KOPT-K1 (cell line): ENCODE results near the gene VRK2.
"Not testable (repeated sequence)": the region's sequence is repeated elsewhere in the genome, so short reads cannot be mapped to it uniquely, and the experiment has no call there.

Experiments
- H3K27ac ChIP-seq: fragments of 200-600 bp; sonication (generic); 2 replicates; pipeline ENCODE4 v1.5.1; 2016; ENCODE audit warnings: antibody characterized with exemption, mild to moderate bottlenecking, low read depth, low read length; ENCODE audit not compliant: poor library complexity, severe bottlenecking
- H3K36me3 ChIP-seq: fragments of 200-600 bp; sonication (generic); 2 replicates; pipeline ENCODE4 v1.5.1; 2017; ENCODE audit warnings: antibody characterized with exemption, mild to moderate bottlenecking, low read length, moderate library complexity; ENCODE audit not compliant: insufficient read depth
- H3K9me3 ChIP-seq: fragments of 200-600 bp; sonication (generic); 2 replicates; pipeline ENCODE4 v1.5.1; 2017; ENCODE audit warnings: antibody characterized with exemption, low read length, mild to moderate bottlenecking; ENCODE audit not compliant: insufficient read depth, poor library complexity, severe bottlenecking

VRK2 gene

GRCh38 chr2:58155160-58155778 lies 108.7 kb downstream of the VRK2 start:
- Histone ChIP-seq H3K9me3 (no peaks in the 10 kb centered on the region), H3K27ac (no peak overlapping the region), H3K36me3 (peaks cover 46% of the 10 kb centered on the region)

- Histone ChIP-seq H3K36me3 (peaks cover 61% of the 10 kb centered on the region), H3K27ac (no peak overlapping the region), H3K9me3 (no peaks in the 10 kb centered on the region)
Observed at GRCh38 chr2:58156780-58157179, 110.2 kb downstream of the VRK2 start.

- H3K36me3 ChIP-seq, result peaks cover 71% of the 10 kb centered on the region
- H3K9me3 ChIP-seq, result no peaks in the 10 kb centered on the region
- H3K27ac ChIP-seq, result no peak overlapping the region
Observed at GRCh38 chr2:58157754-58158153, 111.1 kb downstream of the VRK2 start.

GRCh38 chr2:58158481-58158880 lies 111.9 kb downstream of the VRK2 start:
- H3K36me3 ChIP-seq, result peaks cover 78% of the 10 kb centered on the region
- no peak overlapping the region for H3K27ac ChIP-seq
- H3K9me3 ChIP-seq, result no peaks in the 10 kb centered on the region

- H3K36me3 ChIP-seq, result peaks cover 72% of the 10 kb centered on the region
Observed at GRCh38 chr2:58163913-58164312, 117.3 kb downstream of the VRK2 start.

GRCh38 chr2:58168130-58168529 lies 121.5 kb downstream of the VRK2 start:
- Histone ChIP-seq H3K36me3 (peaks cover 36% of the 10 kb centered on the region), H3K9me3 (peaks cover 21% of the 10 kb centered on the region)
- H3K27ac ChIP-seq, result not testable (repeated sequence)

More at GRCh38 chr2:58163913-58164312, 117.3 kb downstream of the VRK2 start:
- no peaks in the 10 kb centered on the region for H3K9me3 ChIP-seq
- H3K27ac ChIP-seq, result no peak overlapping the region

GRCh38 chr2:58169845-58170244 lies 123.2 kb downstream of the VRK2 start:
- peaks cover 27% of the 10 kb centered on the region for H3K36me3 ChIP-seq
- H3K27ac ChIP-seq, result not testable (repeated sequence)
- peaks cover 21% of the 10 kb centered on the region for H3K9me3 ChIP-seq

GRCh38 chr2:58170334-58170933 lies 123.8 kb downstream of the VRK2 start:
- H3K27ac ChIP-seq, result not testable (repeated sequence)
- Histone ChIP-seq H3K9me3 (peaks cover 21% of the 10 kb centered on the region), H3K36me3 (peaks cover 22% of the 10 kb centered on the region)

- peaks cover 21% of the 10 kb centered on the region for H3K9me3 ChIP-seq
Observed at GRCh38 chr2:58171831-58172230, 125.2 kb downstream of the VRK2 start.

GRCh38 chr2:58177187-58177586 lies 130.6 kb downstream of the VRK2 start:
- not testable (repeated sequence) for H3K27ac ChIP-seq, H3K9me3 ChIP-seq
- peaks cover 10% of the 10 kb centered on the region; the same call in 1 of the 2 replicates for H3K36me3 ChIP-seq

More at GRCh38 chr2:58171831-58172230, 125.2 kb downstream of the VRK2 start:
- peaks cover 20% of the 10 kb centered on the region for H3K36me3 ChIP-seq
- not testable (repeated sequence) for H3K27ac ChIP-seq

GRCh38 chr2:58180175-58180574 lies 133.6 kb downstream of the VRK2 start:
- not testable (repeated sequence) for H3K27ac ChIP-seq, H3K9me3 ChIP-seq, H3K36me3 ChIP-seq

- no peak overlapping the region for H3K27ac ChIP-seq
- peaks cover 5% of the 10 kb centered on the region; the same call in 1 of the 2 replicates for H3K36me3 ChIP-seq
- no peaks in the 10 kb centered on the region for H3K9me3 ChIP-seq
Observed at GRCh38 chr2:58180635-58181034, 134.0 kb downstream of the VRK2 start.

- no peaks in the 10 kb centered on the region for H3K9me3 ChIP-seq
- no peak overlapping the region for H3K27ac ChIP-seq
- peaks cover 5% of the 10 kb centered on the region; the same call in 1 of the 2 replicates for H3K36me3 ChIP-seq
Observed at GRCh38 chr2:58182527-58182926, 135.9 kb downstream of the VRK2 start.

GRCh38 chr2:58186501-58186900 lies 139.9 kb downstream of the VRK2 start:
- Histone ChIP-seq H3K27ac (no peak overlapping the region), H3K36me3 (peaks cover 21% of the 10 kb centered on the region)

GRCh38 chr2:58187022-58187421 lies 140.4 kb downstream of the VRK2 start:
- not testable (repeated sequence) for H3K9me3 ChIP-seq, H3K27ac ChIP-seq
- H3K36me3 ChIP-seq, result peaks cover 26% of the 10 kb centered on the region

More at GRCh38 chr2:58186501-58186900, 139.9 kb downstream of the VRK2 start:
- H3K9me3 ChIP-seq, result no peaks in the 10 kb centered on the region

GRCh38 chr2:58194458-58194857 lies 147.9 kb downstream of the VRK2 start:
- peaks cover 53% of the 10 kb centered on the region for H3K36me3 ChIP-seq
- H3K27ac ChIP-seq, result no peak overlapping the region
- no peaks in the 10 kb centered on the region for H3K9me3 ChIP-seq
